ENCODE measurements around the gene RANBP10.

RANBP10 gene

GRCh38 chr16:67805718-67806427 is 487 bp downstream of the RANBP10 start:
- H3K36me3 Mint-ChIP-seq (ENCODE audit: low read depth): peaks cover 38% of the 10 kb centered on the region
- H3K9me3 Mint-ChIP-seq: no peaks in the 10 kb centered on the region
- H3K4me1 Mint-ChIP-seq (ENCODE audit: low read depth): peaks cover 50% of the 10 kb centered on the region
- H3K27me3 Mint-ChIP-seq: no peaks in the 10 kb centered on the region
- H3K4me3 Mint-ChIP-seq: peak overlapping the region; percentile 95
- peak overlapping the region; percentile 76 for H3K27ac Mint-ChIP-seq

GRCh38 chr16:67804853-67805542 is 1.4 kb downstream of the RANBP10 start:
- Mint-ChIP-seq H3K27ac (peak overlapping the region; percentile 69), H3K4me1 (ENCODE audit: low read depth) (peaks cover 59% of the 10 kb centered on the region), H3K36me3 (ENCODE audit: low read depth) (peaks cover 44% of the 10 kb centered on the region), H3K4me3 (peak overlapping the region; percentile 95), H3K27me3 (no peaks in the 10 kb centered on the region), H3K9me3 (no peaks in the 10 kb centered on the region)

GRCh38 chr16:67803894-67804293 is 2.5 kb downstream of the RANBP10 start:
- Mint-ChIP-seq H3K9me3 (no peaks in the 10 kb centered on the region), H3K4me1 (ENCODE audit: low read depth) (peaks cover 66% of the 10 kb centered on the region), H3K36me3 (ENCODE audit: low read depth) (peaks cover 51% of the 10 kb centered on the region), H3K27ac (peak overlapping the region; percentile 53), H3K4me3 (peak overlapping the region; percentile 27), H3K27me3 (no peaks in the 10 kb centered on the region)

- Mint-ChIP-seq H3K4me3 (no peak overlapping the region), H3K4me1 (ENCODE audit: low read depth) (peaks cover 61% of the 10 kb centered on the region), H3K36me3 (ENCODE audit: low read depth) (peaks cover 60% of the 10 kb centered on the region), H3K27me3 (no peaks in the 10 kb centered on the region), H3K27ac (no peak overlapping the region), H3K9me3 (no peaks in the 10 kb centered on the region)
Measured at GRCh38 chr16:67801883-67802282, 4.5 kb downstream of the RANBP10 start.

- no peak overlapping the region for H3K4me3 Mint-ChIP-seq
- H3K9me3 Mint-ChIP-seq: no peaks in the 10 kb centered on the region
- H3K4me1 Mint-ChIP-seq (ENCODE audit: low read depth): peaks cover 61% of the 10 kb centered on the region
- peaks cover 65% of the 10 kb centered on the region for H3K36me3 Mint-ChIP-seq (ENCODE audit: low read depth)
- no peaks in the 10 kb centered on the region for H3K27me3 Mint-ChIP-seq
- H3K27ac Mint-ChIP-seq: no peak overlapping the region
Measured at GRCh38 chr16:67801241-67801640, 5.1 kb downstream of the RANBP10 start.

GRCh38 chr16:67800338-67800926 is 5.9 kb downstream of the RANBP10 start:
- Mint-ChIP-seq H3K27me3 (no peaks in the 10 kb centered on the region), H3K4me1 (ENCODE audit: low read depth) (peaks cover 58% of the 10 kb centered on the region), H3K36me3 (ENCODE audit: low read depth) (peaks cover 65% of the 10 kb centered on the region), H3K9me3 (no peaks in the 10 kb centered on the region), H3K4me3 (no peak overlapping the region), H3K27ac (peak overlapping the region; percentile 51)

GRCh38 chr16:67796099-67796718 is 10.2 kb downstream of the RANBP10 start:
- peaks cover 30% of the 10 kb centered on the region for H3K36me3 Mint-ChIP-seq (ENCODE audit: low read depth)
- H3K27me3 Mint-ChIP-seq: no peaks in the 10 kb centered on the region
- H3K27ac Mint-ChIP-seq: no peak overlapping the region
- H3K9me3 Mint-ChIP-seq: no peaks in the 10 kb centered on the region
- peaks cover 19% of the 10 kb centered on the region for H3K4me1 Mint-ChIP-seq (ENCODE audit: low read depth)
- H3K4me3 Mint-ChIP-seq: no peak overlapping the region

- H3K9me3 Mint-ChIP-seq: no peaks in the 10 kb centered on the region
- peaks cover 11% of the 10 kb centered on the region for H3K36me3 Mint-ChIP-seq (ENCODE audit: low read depth)
- no peaks in the 10 kb centered on the region for H3K27me3 Mint-ChIP-seq
- no peak overlapping the region for H3K27ac Mint-ChIP-seq
- no peak overlapping the region for H3K4me3 Mint-ChIP-seq
- H3K4me1 Mint-ChIP-seq (ENCODE audit: low read depth): peaks cover 18% of the 10 kb centered on the region
Measured at GRCh38 chr16:67790071-67790470, 16.3 kb downstream of the RANBP10 start.

GRCh38 chr16:67786491-67786890 is 19.9 kb downstream of the RANBP10 start:
- H3K4me3 Mint-ChIP-seq: no peak overlapping the region
- no peak overlapping the region for H3K27ac Mint-ChIP-seq
- peaks cover 29% of the 10 kb centered on the region for H3K4me1 Mint-ChIP-seq (ENCODE audit: low read depth)
- H3K27me3 Mint-ChIP-seq: no peaks in the 10 kb centered on the region
- H3K9me3 Mint-ChIP-seq: no peaks in the 10 kb centered on the region
- peaks cover 15% of the 10 kb centered on the region for H3K36me3 Mint-ChIP-seq (ENCODE audit: low read depth)

GRCh38 chr16:67783353-67783725 is 23.0 kb downstream of the RANBP10 start:
- Mint-ChIP-seq H3K4me3 (no peak overlapping the region), H3K27ac (no peak overlapping the region), H3K36me3 (ENCODE audit: low read depth) (peaks cover 14% of the 10 kb centered on the region)

GRCh38 chr16:67782567-67783352 is 23.6 kb downstream of the RANBP10 start:
- Mint-ChIP-seq H3K27ac (no peak overlapping the region), H3K27me3 (no peaks in the 10 kb centered on the region), H3K4me3 (no peak overlapping the region), H3K4me1 (ENCODE audit: low read depth) (peaks cover 44% of the 10 kb centered on the region), H3K36me3 (ENCODE audit: low read depth) (peaks cover 15% of the 10 kb centered on the region), H3K9me3 (no peaks in the 10 kb centered on the region)

More at GRCh38 chr16:67783353-67783725, 23.0 kb downstream of the RANBP10 start:
- H3K4me1 Mint-ChIP-seq (ENCODE audit: low read depth): peaks cover 44% of the 10 kb centered on the region
- no peaks in the 10 kb centered on the region for H3K9me3 Mint-ChIP-seq
- H3K27me3 Mint-ChIP-seq: no peaks in the 10 kb centered on the region

GRCh38 chr16:67781565-67781921 is 24.8 kb downstream of the RANBP10 start:
- Mint-ChIP-seq H3K27me3 (no peaks in the 10 kb centered on the region), H3K27ac (peak overlapping the region; percentile 17), H3K36me3 (ENCODE audit: low read depth) (peaks cover 12% of the 10 kb centered on the region), H3K4me3 (no peak overlapping the region), H3K9me3 (no peaks in the 10 kb centered on the region), H3K4me1 (ENCODE audit: low read depth) (peaks cover 37% of the 10 kb centered on the region)

GRCh38 chr16:67780847-67781564 is 25.4 kb downstream of the RANBP10 start:
- Mint-ChIP-seq H3K36me3 (ENCODE audit: low read depth) (peaks cover 12% of the 10 kb centered on the region), H3K27ac (peak overlapping the region; percentile 17), H3K4me1 (ENCODE audit: low read depth) (peaks cover 32% of the 10 kb centered on the region), H3K27me3 (no peaks in the 10 kb centered on the region), H3K4me3 (no peak overlapping the region), H3K9me3 (no peaks in the 10 kb centered on the region)
